ENCODE data around the gene C8G.

GRCh38 chr9:136957461-136957860 is 12.4 kb downstream of the C8G start:
- TF ChIP-seq CTCF (IDR thresholded peaks at IDR 0.05 in 4 of 5, conservative IDR thresholded peaks at IDR 0.05 in 1 of 5) (no peak), POLR2A (IDR thresholded peaks at IDR 0.05) (no peak)
